HEK293 (cell line): ENCODE measurements around the gene GGA3.
A peak's percentile ranks its signal among the peaks of the same experiment; 100 is the strongest.

Source experiments
- CTCF ChIA-PET: fragments of 350-600 bp; formaldehyde crosslinking; extraction: SDS; loops from one replicate; lab custom pipeline; 2021; ENCODE audit warnings: antibody characterized with exemption; lab: Yijun Ruan, JAX
- POLR2A ChIA-PET: fragments of 300-600 bp; formaldehyde crosslinking; extraction: SDS; loops from one replicate; lab custom pipeline; 2020; ENCODE audit warnings: antibody characterized with exemption, inconsistent platforms; lab: Yijun Ruan, JAX
- H3K27ac ChIP-seq: fragments of 200-500 bp; sonication (Bioruptor generic); 2 replicates; pipeline ENCODE4 v1.5.1; 2014; ENCODE audit warnings: low read depth, low read length, control low read depth, inconsistent platforms; ENCODE audit errors: extremely low read depth
- H3K36me3 ChIP-seq, 2 experiments: fragments of 200-500 bp in 1 of 2; sonication (Bioruptor generic) in 1 of 2; 1 replicate in 1 of 2; 2 replicates in 1 of 2; pipeline ENCODE4 v1.5.1; 2014 to 2017; ENCODE audit warnings: inconsistent platforms in 2 of 2, low read length in 2 of 2; ENCODE audit not compliant: control insufficient read depth in 2 of 2, insufficient read depth in 1 of 2
- H3K4me1 ChIP-seq: fragments of 200-500 bp; sonication (Bioruptor generic); 2 replicates; pipeline ENCODE4 v1.5.1; 2014; ENCODE audit warnings: mild to moderate bottlenecking, low read length, inconsistent platforms; ENCODE audit not compliant: control insufficient read depth, insufficient read depth
- H3K4me3 ChIP-seq: 2 replicates; pipeline ENCODE4 v1.5.1; 2011; ENCODE audit warnings: low read depth, mild to moderate bottlenecking, control low read depth, low read length, moderate library complexity
- H3K9me3 ChIP-seq: fragments of 200-500 bp; sonication (Bioruptor generic); 2 replicates; pipeline ENCODE4 v1.5.1; 2014; ENCODE audit warnings: low read depth, low read length, inconsistent platforms; ENCODE audit not compliant: control insufficient read depth, insufficient read depth
- KLF16 ChIP-seq: fragments of 450-650 bp; formaldehyde crosslinking; IDR thresholded peaks from 2 replicates; pipeline ENCODE4 v1.5.1; 2017; ENCODE audit warnings: missing biosample characterization, missing genetic modification characterization
- KLF8 ChIP-seq: fragments of 450-650 bp; formaldehyde crosslinking; IDR thresholded peaks from 2 replicates; pipeline ENCODE4 v1.5.1; 2016; ENCODE audit warnings: missing biosample characterization, missing genetic modification characterization
- KLF9 ChIP-seq: fragments of 450-650 bp; formaldehyde crosslinking; IDR thresholded peaks from 2 replicates; pipeline ENCODE4 v1.5.1; 2016; ENCODE audit warnings: missing biosample characterization, missing genetic modification characterization, low read depth
- SALL2 ChIP-seq: fragments of 450-650 bp; formaldehyde crosslinking; IDR thresholded peaks from 2 replicates; pipeline ENCODE4 v1.5.0; 2017; ENCODE audit warnings: missing biosample characterization, mild to moderate bottlenecking, missing genetic modification characterization, borderline replicate concordance
- TRIM28 ChIP-seq: IDR thresholded peaks from 2 replicates; pipeline ENCODE4 v1.6.1; 2011; ENCODE audit warnings: low read length, control low read depth, borderline replicate concordance
- ZEB2 ChIP-seq: fragments of 450-650 bp; formaldehyde crosslinking; IDR thresholded peaks from 2 replicates; pipeline ENCODE4 v1.5.1; 2016; ENCODE audit warnings: missing biosample characterization, missing genetic modification characterization
- ZNF501 ChIP-seq: fragments of 450-650 bp; formaldehyde crosslinking; IDR thresholded peaks from 2 replicates; pipeline ENCODE4 v1.5.1; 2016; ENCODE audit warnings: missing biosample characterization, missing genetic modification characterization
- ZNF76 ChIP-seq: fragments of 450-650 bp; formaldehyde crosslinking; IDR thresholded peaks from 2 replicates; pipeline ENCODE4; 2016; ENCODE audit warnings: low read depth, missing biosample characterization, missing genetic modification characterization, borderline replicate concordance
- TF ChIP-seq, protein P1 (sequence below): fragments of 450-650 bp; formaldehyde crosslinking; IDR thresholded peaks from 2 replicates; pipeline ENCODE4 v1.5.1; 2016; ENCODE audit warnings: missing biosample characterization, missing genetic modification characterization
- TF ChIP-seq, protein P2 (sequence below): fragments of 450-650 bp; formaldehyde crosslinking; IDR thresholded peaks from 2 replicates; pipeline ENCODE4 v1.5.1; 2016; ENCODE audit warnings: missing biosample characterization, missing genetic modification characterization, borderline replicate concordance
- TF ChIP-seq, protein P3 (sequence below): fragments of 450-650 bp; formaldehyde crosslinking; IDR thresholded peaks from 2 replicates; pipeline ENCODE4 v1.5.1; 2016; ENCODE audit warnings: missing biosample characterization, missing genetic modification characterization
- TF ChIP-seq, protein P4 (sequence below): fragments of 450-650 bp; formaldehyde crosslinking; IDR thresholded peaks from 2 replicates; pipeline ENCODE4 v1.5.1; 2017; ENCODE audit warnings: missing biosample characterization, missing genetic modification characterization
- TF ChIP-seq, protein P5 (sequence below): fragments of 450-650 bp; formaldehyde crosslinking; IDR thresholded peaks from 2 replicates; pipeline ENCODE4 v1.5.1; 2016; ENCODE audit warnings: missing biosample characterization, missing genetic modification characterization
- TF ChIP-seq, protein P6 (sequence below): fragments of 450-650 bp; formaldehyde crosslinking; IDR thresholded peaks from 2 replicates; pipeline ENCODE4 v1.5.1; 2016; ENCODE audit warnings: missing biosample characterization, missing genetic modification characterization
- TF ChIP-seq, protein P7 (sequence below): fragments of 450-650 bp; formaldehyde crosslinking; IDR thresholded peaks from 2 replicates; pipeline ENCODE4 v1.5.1; 2016; ENCODE audit warnings: missing biosample characterization, missing genetic modification characterization

Gene GGA3

DNA sequence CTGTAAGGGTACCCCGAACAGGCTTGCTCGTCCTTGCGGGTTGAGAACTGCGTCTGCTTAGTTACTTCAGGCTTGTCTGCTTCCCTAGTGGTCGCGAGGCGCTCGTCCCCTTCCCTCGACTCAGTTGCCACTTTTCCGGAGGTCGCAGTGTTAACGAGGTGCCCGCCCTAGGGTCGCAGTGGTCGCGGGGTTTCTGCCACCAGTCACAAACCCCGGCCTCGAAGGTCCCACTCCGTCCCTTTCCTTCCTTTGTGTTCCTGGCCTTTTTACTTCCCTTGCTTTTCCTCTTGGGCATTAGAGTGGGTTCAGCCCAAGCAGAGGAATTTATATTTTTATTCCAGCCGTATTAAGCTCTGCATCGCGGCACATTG is 55.6 kb downstream of the GGA3 start (continued):
- TF ChIP-seq ZNF501 (tag by site-specific recombination) (peak; percentile 0; the same call in 1 of the 2 replicates), SALL2 (tag by site-specific recombination) (no peak)

DNA sequence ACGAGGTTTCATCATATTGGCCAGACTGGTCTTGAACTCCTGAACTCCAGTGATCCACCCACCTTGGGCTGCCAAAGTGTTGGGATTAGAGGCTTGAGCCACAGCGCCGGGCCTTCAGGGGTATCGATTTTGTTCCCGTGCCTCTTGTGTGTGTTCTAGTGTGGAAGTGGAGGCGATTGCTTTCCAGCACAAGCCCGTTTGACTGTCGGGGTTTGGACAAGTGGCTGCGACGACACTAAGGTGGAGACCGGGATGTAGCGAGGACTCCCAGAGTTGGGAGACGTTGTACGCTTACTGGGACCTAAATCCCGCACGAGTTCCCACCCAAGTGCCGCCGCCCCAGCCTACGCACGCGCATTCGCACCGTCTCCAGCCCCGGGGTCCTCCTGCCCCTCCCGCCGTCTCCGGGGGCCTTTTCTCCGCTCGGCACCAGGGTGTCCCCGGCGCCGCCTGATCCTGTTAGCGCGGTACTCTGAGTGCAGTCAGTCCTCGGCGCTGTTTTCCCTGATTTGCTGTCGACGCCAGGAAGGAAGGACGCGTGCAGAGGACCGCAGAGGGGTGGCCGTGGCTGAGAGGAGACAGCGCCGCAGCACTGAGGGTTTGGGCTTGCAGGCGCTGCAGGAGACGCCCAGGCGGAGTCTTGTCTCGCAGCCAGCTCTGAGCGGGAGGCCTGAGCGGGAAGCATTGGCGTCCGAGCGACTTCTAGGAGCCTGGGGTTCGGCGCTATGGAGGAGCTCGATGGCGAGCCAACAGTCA is 56.2 kb downstream of the GGA3 start, which contains the start of gene NUP85:
TSS of gene NUP85 (plus strand) at position 643 of the 756 bp plus-strand sequence. CDS start at position 726, 83 bp downstream.
- Histone ChIP-seq H3K4me3 (peak within 1 kb of the TSS; percentile 98), H3K36me3 (peaks cover 18 to 22% of the 10 kb centered on the region in 2 experiments), H3K27ac (peak within 1 kb of the TSS; percentile 99), H3K9me3 (no peaks in the 10 kb centered on the region), H3K4me1 (no peaks in the 10 kb centered on the region)
- POLR2A ChIA-PET: interaction anchor here (0.5 to 2.9 kb wide), 29 partner anchors 9 to 1280 kb away, joined by 3 to 12 read pairs (median 4); partner anchors contain the start of genes ARMC7, FDXR, GGA3 and HID1
- CTCF ChIA-PET: interaction anchor here (0.7 to 8.6 kb wide), 11 partner anchors 15 to 351 kb away, joined by 3 to 149 read pairs (median 5); partner anchors contain the start of gene MIF4GD
- TF ChIP-seq, protein P1, sequence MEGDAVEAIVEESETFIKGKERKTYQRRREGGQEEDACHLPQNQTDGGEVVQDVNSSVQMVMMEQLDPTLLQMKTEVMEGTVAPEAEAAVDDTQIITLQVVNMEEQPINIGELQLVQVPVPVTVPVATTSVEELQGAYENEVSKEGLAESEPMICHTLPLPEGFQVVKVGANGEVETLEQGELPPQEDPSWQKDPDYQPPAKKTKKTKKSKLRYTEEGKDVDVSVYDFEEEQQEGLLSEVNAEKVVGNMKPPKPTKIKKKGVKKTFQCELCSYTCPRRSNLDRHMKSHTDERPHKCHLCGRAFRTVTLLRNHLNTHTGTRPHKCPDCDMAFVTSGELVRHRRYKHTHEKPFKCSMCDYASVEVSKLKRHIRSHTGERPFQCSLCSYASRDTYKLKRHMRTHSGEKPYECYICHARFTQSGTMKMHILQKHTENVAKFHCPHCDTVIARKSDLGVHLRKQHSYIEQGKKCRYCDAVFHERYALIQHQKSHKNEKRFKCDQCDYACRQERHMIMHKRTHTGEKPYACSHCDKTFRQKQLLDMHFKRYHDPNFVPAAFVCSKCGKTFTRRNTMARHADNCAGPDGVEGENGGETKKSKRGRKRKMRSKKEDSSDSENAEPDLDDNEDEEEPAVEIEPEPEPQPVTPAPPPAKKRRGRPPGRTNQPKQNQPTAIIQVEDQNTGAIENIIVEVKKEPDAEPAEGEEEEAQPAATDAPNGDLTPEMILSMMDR (tag by site-specific recombination): peak; percentile 96
- TF ChIP-seq, protein P2, sequence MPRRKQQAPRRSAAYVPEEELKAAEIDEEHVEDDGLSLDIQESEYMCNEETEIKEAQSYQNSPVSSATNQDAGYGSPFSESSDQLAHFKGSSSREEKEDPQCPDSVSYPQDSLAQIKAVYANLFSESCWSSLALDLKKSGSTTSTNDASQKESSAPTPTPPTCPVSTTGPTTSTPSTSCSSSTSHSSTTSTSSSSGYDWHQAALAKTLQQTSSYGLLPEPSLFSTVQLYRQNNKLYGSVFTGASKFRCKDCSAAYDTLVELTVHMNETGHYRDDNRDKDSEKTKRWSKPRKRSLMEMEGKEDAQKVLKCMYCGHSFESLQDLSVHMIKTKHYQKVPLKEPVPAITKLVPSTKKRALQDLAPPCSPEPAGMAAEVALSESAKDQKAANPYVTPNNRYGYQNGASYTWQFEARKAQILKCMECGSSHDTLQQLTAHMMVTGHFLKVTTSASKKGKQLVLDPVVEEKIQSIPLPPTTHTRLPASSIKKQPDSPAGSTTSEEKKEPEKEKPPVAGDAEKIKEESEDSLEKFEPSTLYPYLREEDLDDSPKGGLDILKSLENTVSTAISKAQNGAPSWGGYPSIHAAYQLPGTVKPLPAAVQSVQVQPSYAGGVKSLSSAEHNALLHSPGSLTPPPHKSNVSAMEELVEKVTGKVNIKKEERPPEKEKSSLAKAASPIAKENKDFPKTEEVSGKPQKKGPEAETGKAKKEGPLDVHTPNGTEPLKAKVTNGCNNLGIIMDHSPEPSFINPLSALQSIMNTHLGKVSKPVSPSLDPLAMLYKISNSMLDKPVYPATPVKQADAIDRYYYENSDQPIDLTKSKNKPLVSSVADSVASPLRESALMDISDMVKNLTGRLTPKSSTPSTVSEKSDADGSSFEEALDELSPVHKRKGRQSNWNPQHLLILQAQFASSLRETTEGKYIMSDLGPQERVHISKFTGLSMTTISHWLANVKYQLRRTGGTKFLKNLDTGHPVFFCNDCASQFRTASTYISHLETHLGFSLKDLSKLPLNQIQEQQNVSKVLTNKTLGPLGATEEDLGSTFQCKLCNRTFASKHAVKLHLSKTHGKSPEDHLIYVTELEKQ: no peak
- TF ChIP-seq, protein P3, sequence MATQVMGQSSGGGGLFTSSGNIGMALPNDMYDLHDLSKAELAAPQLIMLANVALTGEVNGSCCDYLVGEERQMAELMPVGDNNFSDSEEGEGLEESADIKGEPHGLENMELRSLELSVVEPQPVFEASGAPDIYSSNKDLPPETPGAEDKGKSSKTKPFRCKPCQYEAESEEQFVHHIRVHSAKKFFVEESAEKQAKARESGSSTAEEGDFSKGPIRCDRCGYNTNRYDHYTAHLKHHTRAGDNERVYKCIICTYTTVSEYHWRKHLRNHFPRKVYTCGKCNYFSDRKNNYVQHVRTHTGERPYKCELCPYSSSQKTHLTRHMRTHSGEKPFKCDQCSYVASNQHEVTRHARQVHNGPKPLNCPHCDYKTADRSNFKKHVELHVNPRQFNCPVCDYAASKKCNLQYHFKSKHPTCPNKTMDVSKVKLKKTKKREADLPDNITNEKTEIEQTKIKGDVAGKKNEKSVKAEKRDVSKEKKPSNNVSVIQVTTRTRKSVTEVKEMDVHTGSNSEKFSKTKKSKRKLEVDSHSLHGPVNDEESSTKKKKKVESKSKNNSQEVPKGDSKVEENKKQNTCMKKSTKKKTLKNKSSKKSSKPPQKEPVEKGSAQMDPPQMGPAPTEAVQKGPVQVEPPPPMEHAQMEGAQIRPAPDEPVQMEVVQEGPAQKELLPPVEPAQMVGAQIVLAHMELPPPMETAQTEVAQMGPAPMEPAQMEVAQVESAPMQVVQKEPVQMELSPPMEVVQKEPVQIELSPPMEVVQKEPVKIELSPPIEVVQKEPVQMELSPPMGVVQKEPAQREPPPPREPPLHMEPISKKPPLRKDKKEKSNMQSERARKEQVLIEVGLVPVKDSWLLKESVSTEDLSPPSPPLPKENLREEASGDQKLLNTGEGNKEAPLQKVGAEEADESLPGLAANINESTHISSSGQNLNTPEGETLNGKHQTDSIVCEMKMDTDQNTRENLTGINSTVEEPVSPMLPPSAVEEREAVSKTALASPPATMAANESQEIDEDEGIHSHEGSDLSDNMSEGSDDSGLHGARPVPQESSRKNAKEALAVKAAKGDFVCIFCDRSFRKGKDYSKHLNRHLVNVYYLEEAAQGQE (tag by site-specific recombination): peak; percentile 39; the same call in 1 of the 2 replicates
- TF ChIP-seq ZNF76 (tag by site-specific recombination) (peak; percentile 73; the same call in 1 of the 2 replicates), TRIM28 (no peak), SALL2 (tag by site-specific recombination) (no peak), KLF16 (tag by site-specific recombination) (peak; percentile 77), ZEB2 (peak; percentile 61; the same call in 1 of the 2 replicates), KLF9 (tag by site-specific recombination) (peak; percentile 20; the same call in 1 of the 2 replicates), KLF8 (tag by site-specific recombination) (peak; percentile 95)
- TF ChIP-seq, protein P4, sequence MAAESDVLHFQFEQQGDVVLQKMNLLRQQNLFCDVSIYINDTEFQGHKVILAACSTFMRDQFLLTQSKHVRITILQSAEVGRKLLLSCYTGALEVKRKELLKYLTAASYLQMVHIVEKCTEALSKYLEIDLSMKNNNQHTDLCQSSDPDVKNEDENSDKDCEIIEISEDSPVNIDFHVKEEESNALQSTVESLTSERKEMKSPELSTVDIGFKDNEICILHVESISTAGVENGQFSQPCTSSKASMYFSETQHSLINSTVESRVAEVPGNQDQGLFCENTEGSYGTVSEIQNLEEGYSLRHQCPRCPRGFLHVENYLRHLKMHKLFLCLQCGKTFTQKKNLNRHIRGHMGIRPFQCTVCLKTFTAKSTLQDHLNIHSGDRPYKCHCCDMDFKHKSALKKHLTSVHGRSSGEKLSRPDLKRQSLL (tag by site-specific recombination): peak; percentile 65
- TF ChIP-seq, protein P5, sequence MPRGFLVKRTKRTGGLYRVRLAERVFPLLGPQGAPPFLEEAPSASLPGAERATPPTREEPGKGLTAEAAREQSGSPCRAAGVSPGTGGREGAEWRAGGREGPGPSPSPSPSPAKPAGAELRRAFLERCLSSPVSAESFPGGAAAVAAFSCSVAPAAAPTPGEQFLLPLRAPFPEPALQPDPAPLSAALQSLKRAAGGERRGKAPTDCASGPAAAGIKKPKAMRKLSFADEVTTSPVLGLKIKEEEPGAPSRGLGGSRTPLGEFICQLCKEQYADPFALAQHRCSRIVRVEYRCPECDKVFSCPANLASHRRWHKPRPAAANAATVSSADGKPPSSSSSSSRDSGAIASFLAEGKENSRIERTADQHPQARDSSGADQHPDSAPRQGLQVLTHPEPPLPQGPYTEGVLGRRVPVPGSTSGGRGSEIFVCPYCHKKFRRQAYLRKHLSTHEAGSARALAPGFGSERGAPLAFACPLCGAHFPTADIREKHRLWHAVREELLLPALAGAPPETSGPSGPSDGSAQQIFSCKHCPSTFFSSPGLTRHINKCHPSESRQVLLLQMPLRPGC (tag by site-specific recombination): peak; percentile 31; the same call in 1 of the 2 replicates
- TF ChIP-seq, protein P6, sequence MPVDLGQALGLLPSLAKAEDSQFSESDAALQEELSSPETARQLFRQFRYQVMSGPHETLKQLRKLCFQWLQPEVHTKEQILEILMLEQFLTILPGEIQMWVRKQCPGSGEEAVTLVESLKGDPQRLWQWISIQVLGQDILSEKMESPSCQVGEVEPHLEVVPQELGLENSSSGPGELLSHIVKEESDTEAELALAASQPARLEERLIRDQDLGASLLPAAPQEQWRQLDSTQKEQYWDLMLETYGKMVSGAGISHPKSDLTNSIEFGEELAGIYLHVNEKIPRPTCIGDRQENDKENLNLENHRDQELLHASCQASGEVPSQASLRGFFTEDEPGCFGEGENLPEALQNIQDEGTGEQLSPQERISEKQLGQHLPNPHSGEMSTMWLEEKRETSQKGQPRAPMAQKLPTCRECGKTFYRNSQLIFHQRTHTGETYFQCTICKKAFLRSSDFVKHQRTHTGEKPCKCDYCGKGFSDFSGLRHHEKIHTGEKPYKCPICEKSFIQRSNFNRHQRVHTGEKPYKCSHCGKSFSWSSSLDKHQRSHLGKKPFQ: peak; percentile 73; the same call in 1 of the 2 replicates
- TF ChIP-seq, protein P7, sequence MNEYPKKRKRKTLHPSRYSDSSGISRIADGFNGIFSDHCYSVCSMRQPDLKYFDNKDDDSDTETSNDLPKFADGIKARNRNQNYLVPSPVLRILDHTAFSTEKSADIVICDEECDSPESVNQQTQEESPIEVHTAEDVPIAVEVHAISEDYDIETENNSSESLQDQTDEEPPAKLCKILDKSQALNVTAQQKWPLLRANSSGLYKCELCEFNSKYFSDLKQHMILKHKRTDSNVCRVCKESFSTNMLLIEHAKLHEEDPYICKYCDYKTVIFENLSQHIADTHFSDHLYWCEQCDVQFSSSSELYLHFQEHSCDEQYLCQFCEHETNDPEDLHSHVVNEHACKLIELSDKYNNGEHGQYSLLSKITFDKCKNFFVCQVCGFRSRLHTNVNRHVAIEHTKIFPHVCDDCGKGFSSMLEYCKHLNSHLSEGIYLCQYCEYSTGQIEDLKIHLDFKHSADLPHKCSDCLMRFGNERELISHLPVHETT (tag by site-specific recombination): peak; percentile 86
